Measurements from ENCODE around the gene MSMP. TPM values are rescaled to one million over a fixed set of nuclear protein-coding genes. Genes with fewer than 3 reads are reported as not detected.

The MSMP gene
- total and polyA plus RNA-seq, 2 donors (not counting 3 experiments of a cell fraction or from before 2014, with no cell fraction given), result 18.8 to 29.0 TPM

DNA sequence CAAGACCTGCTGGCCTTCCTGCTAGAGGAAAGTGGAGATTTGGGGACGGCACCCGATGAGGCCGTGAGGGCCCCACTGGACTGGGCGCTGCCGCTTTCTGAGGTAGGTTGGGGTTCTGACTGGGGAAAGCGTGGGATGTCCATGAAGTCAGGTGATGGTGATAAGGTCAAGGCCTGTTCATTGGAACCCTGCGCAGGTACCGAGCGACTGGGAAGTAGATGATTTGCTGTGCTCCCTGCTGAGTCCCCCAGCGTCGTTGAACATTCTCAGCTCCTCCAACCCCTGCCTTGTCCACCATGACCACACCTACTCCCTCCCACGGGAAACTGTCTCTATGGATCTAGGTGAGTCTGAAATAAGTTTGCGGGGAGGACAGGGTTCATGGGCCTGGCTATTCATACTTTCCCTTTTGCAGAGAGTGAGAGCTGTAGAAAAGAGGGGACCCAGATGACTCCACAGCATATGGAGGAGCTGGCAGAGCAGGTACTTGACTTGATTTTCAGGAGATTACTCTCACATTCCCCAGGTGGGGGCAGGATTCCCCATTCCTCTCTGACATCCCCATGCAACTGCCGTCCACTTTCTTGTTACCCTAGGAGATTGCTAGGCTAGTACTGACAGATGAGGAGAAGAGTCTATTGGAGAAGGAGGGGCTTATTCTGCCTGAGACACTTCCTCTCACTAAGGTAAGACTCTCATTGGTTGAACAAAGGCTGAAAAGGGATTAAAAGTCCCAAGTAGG is 21.1 kb downstream of the MSMP start:
- H3K36me3 ChIP-seq (ENCODE audit: control insufficient read depth in 2 of 2, extremely low read depth in 1 of 2, insufficient read depth in 2 of 2, low read length in 2 of 2), result peaks cover 17 to 24% of the 10 kb centered on the region in 2 experiments
- H3K27ac ChIP-seq (ENCODE audit: insufficient read depth, low read depth, low read length), result peak overlapping the region; percentile 79
- FAIRE-seq, result peak; percentile 86
- TF ChIP-seq JUN (IDR thresholded peaks at IDR 0.05; ENCODE audit: borderline replicate concordance, insufficient read depth, insufficient read length, low read depth), result no peak
- no peak for TF ChIP-seq MYC (IDR thresholded peaks at IDR 0.05; ENCODE audit: low read depth, low read length)
- TF ChIP-seq FOS (IDR thresholded peaks at IDR 0.05; ENCODE audit: borderline replicate concordance, insufficient read depth, low read length), result no peak
- TF ChIP-seq, protein P1, sequence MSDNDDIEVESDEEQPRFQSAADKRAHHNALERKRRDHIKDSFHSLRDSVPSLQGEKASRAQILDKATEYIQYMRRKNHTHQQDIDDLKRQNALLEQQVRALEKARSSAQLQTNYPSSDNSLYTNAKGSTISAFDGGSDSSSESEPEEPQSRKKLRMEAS (IDR thresholded peaks at IDR 0.05; ENCODE audit: insufficient read depth, insufficient read length), result no peak
- TF ChIP-seq POLR2AphosphoS5 (IDR thresholded peaks at IDR 0.05; ENCODE audit: insufficient read depth, low read depth, low read length), result peak; percentile 52
- peak; percentile 56 for TF ChIP-seq POLR2A (IDR thresholded peaks at IDR 0.05; ENCODE audit: low read depth, low read length)
- TF ChIP-seq, protein P2, sequence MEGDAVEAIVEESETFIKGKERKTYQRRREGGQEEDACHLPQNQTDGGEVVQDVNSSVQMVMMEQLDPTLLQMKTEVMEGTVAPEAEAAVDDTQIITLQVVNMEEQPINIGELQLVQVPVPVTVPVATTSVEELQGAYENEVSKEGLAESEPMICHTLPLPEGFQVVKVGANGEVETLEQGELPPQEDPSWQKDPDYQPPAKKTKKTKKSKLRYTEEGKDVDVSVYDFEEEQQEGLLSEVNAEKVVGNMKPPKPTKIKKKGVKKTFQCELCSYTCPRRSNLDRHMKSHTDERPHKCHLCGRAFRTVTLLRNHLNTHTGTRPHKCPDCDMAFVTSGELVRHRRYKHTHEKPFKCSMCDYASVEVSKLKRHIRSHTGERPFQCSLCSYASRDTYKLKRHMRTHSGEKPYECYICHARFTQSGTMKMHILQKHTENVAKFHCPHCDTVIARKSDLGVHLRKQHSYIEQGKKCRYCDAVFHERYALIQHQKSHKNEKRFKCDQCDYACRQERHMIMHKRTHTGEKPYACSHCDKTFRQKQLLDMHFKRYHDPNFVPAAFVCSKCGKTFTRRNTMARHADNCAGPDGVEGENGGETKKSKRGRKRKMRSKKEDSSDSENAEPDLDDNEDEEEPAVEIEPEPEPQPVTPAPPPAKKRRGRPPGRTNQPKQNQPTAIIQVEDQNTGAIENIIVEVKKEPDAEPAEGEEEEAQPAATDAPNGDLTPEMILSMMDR (IDR thresholded peaks at IDR 0.05; ENCODE audit: extremely low read depth in 1 of 2, insufficient read depth in 1 of 2, low read depth in 1 of 2, low read length in 2 of 2), result peak in 1 of 2 donors; percentile 29
- no peak for TF ChIP-seq GATA2 (IDR thresholded peaks at IDR 0.05; ENCODE audit: insufficient read depth, insufficient read length, low read depth, low read length)
- no peak for TF ChIP-seq EZH2 (IDR thresholded peaks at IDR 0.05; ENCODE audit: borderline replicate concordance, low read depth, low read length, severe bottlenecking)
- H4K20me1 ChIP-seq (replicated peaks; ENCODE audit: control insufficient read depth, extremely low read depth, insufficient read depth, low read length), result no peaks in the 10 kb centered on the region
- CTCF ChIA-PET, result interaction anchor here (0.6 to 3.7 kb wide), 17 partner anchors 8 to 170 kb away, joined by 3 to 32 read pairs (median 4); partner anchors contain the start of genes GBA2, HINT2, MSMP and RGP1
- H3K4me2 ChIP-seq (ENCODE audit: insufficient read depth, low read length), result peak overlapping the region; percentile 76
- H3K4me1 ChIP-seq (ENCODE audit: control insufficient read depth, extremely low read depth, insufficient read depth, low read length), result peaks cover 47% of the 10 kb centered on the region
- peak; percentile 70 for DNase-seq (ENCODE audit: low read depth, low spot score)
- no peaks in the 10 kb centered on the region for H3K9me3 ChIP-seq (replicated peaks; ENCODE audit: control insufficient read depth, insufficient read depth, low read length)
- dilution Hi-C loops (cut with MboI; ENCODE audit: extremely low pct_ligation_motif_present, low sequenced_read_pairs), result no loop called here
- peak overlapping the region; percentile 46 to 92 (median 70) for H3K4me3 ChIP-seq (replicated peaks in 1 of 3; ENCODE audit: insufficient read depth in 1 of 3, low read depth in 1 of 3, low read length in 3 of 3)
- no peaks in the 10 kb centered on the region for H3K27me3 ChIP-seq (ENCODE audit: control insufficient read depth in 2 of 2, insufficient read depth in 2 of 2, low read length in 2 of 2)
- H3K9ac ChIP-seq (replicated peaks; ENCODE audit: extremely low read depth, insufficient read depth, low read length), result peak overlapping the region; percentile 92
- TSS peak; percentile 30 for BruUV-seq (replicated peaks)
- intact Hi-C loops (cut with micrococcal nuclease), result loop anchor here (1.0 to 2.0 kb wide), 8 partner anchors 16 to 176 kb away; partner anchors contain the start of genes CCDC107, GBA2, HINT2 and RGP1
- no peaks in the 10 kb centered on the region for H3K9me1 ChIP-seq (replicated peaks; ENCODE audit: control insufficient read depth, extremely low read depth, insufficient read depth, low read length)
- H2AFZ ChIP-seq (ENCODE audit: low read depth, low read length), result peak overlapping the region; percentile 15
- peaks cover 56% of the 10 kb centered on the region for H3K79me2 ChIP-seq (ENCODE audit: control insufficient read depth, insufficient read depth, low read length)
- POLR2A ChIA-PET, result interaction anchor here (0.7 to 1.4 kb wide), 4 partner anchors 11 to 56 kb away, joined by 3 to 5 read pairs (median 4); partner anchors contain the start of genes GBA2 and RGP1
